Endometrial microvascular endothelial cells (primary cell): ENCODE results near the gene NR2E3. TPM values are rescaled to one million over a fixed set of nuclear protein-coding genes. Genes with fewer than 3 reads are reported as not detected.
"Not testable (repeated sequence)": the region's sequence is repeated elsewhere in the genome, so short reads cannot be mapped to it uniquely, and the experiment has no call there.

ENCODE experiments used
- in situ Hi-C: cut with HindIII; loops from 2 replicates; pipeline ENCODE4 v1.10.0; 2017; ENCODE audit warnings: low sequenced_read_pairs, low pct_unique_long_range_greater_than_20kb; ENCODE audit errors: inconsistent ontology term
- total RNA-seq: library from RNA; depleted of rRNA; stranded (reverse); fragments of >200 nt; gene quantifications from one replicate; pipeline ENCODE4 v1.2.3, GENCODE V29; 2015; ENCODE audit errors: inconsistent ontology term

NR2E3 gene
- total RNA-seq, 1 donor from 2014 or later, result 1.6 TPM

DNA sequence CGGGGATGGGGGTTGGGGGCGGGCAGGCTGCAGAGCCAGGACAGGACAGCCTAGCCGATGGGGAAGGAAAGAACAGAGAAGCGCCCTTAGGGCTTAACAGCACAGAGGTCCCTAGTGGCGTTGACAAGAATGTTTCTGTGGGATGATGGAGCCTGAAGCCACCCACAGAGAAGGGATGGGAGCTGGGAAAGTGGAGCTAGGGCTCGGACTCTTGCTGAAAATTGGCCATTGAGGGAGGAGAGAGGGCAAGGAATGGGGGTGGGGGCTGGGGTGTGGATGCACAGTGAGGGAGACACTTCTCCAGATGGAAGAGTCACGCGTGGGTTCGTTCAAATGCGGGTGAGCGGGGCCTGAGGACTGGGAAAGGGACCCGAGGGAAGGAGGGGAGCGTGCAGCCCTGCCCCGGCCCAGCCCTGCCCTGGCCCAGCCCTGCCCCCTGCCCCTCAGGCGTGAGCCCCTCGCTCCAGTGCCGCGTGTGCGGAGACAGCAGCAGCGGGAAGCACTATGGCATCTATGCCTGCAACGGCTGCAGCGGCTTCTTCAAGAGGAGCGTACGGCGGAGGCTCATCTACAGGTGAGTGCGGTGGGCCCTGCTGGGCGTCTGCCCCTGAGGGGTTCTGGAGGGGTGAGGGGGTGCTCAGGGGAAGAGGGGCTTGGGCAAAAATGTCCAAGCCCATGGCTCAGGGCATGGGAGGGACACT is 832 bp downstream of the NR2E3 start:
- in situ Hi-C loops, result no loop called here

DNA sequence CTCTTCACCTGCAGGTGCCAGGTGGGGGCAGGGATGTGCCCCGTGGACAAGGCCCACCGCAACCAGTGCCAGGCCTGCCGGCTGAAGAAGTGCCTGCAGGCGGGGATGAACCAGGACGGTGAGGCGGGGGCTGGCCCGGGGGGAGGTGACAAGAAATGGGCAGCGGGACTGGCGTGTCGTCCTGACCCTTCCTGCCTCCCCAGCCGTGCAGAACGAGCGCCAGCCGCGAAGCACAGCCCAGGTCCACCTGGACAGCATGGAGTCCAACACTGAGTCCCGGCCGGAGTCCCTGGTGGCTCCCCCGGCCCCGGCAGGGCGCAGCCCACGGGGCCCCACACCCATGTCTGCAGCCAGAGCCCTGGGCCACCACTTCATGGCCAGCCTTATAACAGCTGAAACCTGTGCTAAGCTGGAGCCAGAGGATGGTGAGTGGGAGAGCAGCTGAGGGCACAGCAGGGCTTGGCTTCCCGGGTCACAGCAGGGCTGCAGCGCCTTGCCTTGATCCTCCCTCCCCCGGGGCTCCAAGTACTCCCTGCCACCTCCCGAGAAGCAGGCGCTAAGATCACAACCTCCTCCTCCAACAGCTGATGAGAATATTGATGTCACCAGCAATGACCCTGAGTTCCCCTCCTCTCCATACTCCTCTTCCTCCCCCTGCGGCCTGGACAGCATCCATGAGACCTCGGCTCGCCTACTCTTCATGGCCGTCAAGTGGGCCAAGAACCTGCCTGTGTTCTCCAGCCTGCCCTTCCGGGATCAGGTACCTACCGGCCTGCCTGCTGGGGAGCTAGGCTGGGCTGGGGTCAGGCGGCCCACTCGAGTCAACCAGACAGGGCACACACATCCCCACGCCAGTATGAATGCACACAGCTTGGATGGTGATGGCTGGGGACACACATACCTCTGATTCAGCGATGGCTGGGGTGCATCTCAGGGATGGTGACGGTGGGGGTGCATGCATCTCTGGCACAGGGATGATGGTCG is 1.7 kb downstream of the NR2E3 start:
- in situ Hi-C loops, result no loop called here

DNA sequence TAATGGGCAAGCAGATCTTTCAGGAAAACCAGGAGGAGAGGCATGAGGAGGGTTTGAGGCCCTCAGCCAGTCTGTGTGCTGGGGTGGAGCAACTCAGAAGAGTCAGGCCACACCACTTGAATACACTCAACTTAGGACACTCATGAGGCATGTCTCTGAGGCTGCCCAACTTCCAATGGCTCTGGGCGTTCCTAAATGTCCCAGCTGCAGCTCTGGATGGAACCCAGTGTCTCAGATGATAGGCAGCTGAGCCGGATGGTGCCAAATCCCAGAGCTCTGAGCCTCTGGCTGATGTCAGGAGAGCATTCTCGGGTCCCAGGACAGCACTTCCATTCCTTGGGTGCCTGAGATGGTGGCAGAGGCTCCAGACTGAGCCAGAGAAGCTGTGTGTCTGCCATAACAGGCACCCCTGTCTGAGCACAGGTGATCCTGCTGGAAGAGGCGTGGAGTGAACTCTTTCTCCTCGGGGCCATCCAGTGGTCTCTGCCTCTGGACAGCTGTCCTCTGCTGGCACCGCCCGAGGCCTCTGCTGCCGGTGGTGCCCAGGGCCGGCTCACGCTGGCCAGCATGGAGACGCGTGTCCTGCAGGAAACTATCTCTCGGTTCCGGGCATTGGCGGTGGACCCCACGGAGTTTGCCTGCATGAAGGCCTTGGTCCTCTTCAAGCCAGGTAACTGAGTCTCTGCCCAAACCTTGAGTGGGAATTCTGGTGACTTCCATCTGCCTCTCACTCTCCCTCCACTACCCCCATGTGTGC is 2.8 kb downstream of the NR2E3 start:
- in situ Hi-C loops, result no loop called here

DNA sequence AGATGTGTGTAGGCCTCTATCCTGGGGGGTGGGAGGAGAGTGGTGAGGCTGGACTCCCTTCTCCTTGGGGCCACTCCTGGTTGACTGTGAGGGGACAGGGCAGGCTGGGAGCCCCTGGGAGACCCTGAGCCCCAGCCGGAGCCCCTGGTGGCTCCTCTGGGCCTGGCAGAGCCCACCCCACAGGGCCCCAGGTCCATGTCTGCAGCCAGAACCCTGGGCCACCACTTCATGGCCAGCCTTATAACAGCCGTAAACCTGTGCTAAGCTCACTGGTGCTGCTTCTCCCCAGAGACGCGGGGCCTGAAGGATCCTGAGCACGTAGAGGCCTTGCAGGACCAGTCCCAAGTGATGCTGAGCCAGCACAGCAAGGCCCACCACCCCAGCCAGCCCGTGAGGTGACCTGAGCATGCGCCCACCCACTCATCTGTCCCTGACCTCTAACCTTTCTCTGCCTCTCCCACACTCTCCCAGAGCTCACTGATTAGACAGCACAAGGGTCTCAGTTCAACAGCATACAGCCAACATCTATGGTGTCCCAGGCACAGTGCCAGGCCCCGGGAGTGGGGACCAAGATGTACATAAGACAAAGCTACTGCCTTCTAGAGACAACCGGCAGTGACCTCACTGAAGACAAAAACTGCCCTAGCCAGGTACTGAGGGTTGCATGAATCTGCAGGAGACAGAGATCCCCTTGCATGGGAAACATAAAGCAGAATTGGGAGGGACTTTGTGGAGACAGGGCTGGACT is 3.5 kb downstream of the NR2E3 start:
- in situ Hi-C loops, result no loop called here

DNA sequence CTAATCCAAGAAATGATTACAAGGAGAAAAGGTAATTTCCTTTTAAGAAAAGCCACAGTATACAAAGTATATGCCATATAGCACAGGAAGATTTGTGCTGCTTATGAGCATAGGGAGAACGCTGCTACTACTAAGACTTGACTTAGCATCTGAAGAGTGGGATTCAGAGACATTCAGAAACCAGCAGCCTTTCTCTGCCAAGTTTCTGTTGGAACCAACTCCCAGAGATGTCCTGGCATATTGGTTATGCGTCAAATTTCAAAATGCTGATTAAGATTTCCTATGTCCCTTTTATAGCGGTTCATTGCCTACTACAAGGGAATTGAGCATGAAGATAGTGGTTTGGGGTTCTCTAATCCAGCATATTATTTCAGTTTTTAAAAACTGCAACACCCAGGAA is 4.9 kb downstream of the NR2E3 start:
- in situ Hi-C loops, result no loop called here

DNA sequence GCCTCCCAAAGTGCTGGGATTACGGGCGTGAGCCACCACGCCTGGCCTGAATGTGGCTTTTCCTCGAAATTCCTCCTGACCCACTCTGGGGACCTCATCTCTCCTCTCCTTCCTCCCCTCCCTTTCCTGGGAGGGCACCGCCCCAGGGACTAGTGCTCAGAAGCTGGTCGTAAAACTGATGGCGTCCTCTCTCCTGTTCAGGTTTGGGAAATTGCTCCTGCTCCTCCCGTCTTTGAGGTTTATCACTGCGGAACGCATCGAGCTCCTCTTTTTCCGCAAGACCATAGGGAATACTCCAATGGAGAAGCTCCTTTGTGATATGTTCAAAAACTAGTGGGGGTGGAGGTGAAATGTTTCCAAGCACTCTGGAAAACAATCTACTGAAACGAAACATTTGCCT is 7.0 kb downstream of the NR2E3 start:
- in situ Hi-C loops, result no loop called here

DNA sequence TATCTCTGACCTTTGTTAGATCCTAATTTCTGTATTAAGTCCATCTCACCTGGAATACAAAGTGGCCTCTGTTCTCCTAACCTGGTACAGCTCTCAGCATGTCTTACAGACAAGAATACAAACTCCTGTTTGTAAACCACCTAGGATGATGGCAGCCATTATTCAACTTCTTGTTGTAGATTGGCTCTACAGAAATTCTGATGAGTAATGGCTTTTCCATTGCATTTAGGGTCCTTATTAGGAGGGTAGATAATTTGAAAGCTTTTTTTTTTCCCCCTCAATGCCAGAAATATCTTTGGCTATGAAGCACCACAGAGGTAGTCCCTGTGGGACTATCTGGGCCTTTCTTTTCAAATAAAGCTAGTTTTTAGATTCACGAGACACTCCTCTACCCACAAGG is 9.8 kb downstream of the NR2E3 start:
- in situ Hi-C loops, result no loop called here

DNA sequence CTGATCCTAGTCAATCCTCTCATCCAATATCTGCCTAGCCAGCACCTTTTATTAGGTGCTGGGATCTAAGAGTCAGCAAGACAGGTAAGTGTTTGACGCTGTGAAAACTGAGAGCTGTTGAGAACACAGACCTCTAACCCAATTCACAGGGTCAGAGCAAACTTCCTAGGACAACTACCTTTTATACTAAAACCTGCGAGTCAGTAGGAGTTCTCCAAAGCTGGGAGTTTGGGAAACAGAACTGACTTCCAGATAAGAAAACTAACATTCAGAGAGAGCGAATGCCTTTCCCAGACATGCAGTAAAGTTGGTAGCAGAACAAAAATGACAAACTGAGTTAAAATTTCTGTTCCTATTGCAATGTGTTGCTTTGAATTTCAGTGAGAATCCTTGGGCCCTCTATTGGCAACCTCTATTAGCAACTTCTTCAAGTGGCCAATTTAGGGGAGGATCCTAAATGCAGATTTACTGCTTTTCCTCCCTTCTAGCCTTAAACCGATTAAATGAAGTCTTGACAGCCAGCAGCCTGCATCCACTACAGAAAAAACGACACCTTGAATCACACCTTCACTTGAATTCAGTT is 11.3 kb downstream of the NR2E3 start:
- in situ Hi-C loops, result no loop called here

DNA sequence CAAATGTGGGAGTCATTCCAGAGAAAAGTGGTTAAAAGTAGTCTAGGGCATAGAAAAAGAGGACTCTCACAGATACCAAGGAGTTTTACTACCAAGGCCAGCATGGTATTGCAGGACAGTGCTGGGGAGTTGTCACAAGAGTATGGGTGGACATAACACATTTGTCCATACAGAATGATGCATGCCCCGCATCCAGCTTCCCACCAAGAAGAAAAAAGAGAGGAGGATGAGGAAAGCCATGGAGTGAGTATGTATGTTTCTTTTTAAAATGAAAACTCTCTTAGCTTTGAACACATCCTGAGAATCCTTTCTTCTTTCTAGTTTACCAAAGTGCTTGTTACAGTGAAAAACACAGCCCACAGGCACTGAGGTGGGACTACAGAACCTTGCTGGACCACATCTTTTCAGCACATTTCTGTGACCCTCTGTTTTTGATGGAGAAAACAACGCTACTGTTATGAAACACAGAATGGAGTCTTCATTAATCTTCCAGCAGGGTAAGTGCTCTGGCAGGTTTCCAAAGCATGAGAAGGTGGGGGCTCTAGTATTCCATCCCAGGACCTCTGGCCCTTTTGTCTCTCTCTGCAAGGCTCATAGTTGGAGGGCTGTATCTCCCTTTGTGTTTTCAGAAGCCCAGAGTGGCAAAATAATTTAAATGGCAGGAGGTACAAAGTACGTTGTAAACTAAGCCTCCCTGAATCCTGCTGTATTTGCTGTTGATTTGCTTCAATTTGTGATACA is 12.7 kb downstream of the NR2E3 start:
- in situ Hi-C loops, result no loop called here

DNA sequence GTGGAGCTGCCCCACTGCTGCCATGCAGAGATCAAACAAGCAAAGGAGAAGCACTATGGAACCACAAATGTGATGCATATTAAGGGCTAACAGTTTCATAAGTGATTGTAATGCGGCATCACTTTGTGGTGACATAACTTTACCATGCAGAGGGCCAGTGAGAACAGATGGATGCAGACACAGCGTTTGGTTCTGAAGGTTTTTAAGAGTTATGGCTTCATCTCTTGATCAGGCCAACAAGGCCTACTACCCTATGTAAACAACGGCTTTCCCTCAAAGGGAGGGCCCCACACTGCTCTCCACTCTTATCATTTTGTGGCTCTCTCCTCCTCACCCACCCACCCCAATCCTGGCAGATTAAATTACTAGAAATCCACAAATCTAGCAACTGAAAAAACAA is 13.4 kb downstream of the NR2E3 start:
- in situ Hi-C loops, result no loop called here

DNA sequence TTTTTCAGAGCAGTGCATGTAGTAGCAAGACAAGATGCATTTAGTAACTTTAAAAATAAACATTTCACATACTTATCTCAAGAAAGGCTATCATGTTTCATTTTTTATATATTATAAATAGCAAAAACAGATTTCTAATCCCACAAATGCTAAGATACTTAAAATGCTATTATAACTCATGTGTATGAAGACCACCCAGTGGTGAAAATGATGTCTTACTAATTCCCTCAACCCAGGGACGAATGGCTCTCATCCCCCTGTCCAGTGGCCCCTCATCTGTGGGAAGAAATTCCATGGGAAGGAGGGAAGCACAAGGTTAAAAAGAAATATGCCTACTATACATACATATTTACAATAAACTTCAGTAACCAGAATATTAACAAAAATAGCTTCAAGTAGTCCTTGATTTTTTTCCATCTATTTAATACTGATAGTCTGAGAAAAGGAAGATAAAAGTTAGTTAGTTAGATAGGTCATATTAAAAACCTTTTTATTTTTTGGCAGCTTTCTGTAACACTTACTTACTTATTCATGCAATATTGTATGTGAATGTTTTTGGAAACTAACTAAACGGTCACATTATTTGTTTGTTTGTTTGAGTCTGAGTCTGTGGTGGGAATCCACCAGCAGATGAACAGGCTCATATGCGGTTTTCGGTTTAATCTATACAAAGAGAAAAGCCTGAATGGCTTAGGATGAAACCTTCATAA is 14.8 kb downstream of the NR2E3 start:
- in situ Hi-C loops, result no loop called here

DNA sequence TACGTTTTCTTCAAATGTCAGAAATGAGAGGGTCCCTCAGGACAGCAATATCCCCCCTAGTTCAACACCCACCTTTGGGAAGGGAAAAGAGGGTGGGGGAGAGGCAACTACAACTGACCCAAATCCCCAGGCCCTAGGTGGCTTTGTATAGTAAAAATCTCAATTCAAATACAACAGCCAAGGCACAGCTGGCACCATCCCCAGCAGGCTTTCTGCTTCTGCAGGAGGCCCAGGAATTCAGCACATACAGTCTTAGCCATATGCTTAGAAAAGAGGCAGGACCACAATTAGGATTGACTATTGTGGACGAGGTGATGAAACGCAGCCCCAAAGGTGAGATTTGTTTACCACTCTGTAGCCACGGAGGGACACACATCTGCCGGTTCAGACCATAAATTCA is 15.8 kb downstream of the NR2E3 start:
- in situ Hi-C loops, result no loop called here

DNA sequence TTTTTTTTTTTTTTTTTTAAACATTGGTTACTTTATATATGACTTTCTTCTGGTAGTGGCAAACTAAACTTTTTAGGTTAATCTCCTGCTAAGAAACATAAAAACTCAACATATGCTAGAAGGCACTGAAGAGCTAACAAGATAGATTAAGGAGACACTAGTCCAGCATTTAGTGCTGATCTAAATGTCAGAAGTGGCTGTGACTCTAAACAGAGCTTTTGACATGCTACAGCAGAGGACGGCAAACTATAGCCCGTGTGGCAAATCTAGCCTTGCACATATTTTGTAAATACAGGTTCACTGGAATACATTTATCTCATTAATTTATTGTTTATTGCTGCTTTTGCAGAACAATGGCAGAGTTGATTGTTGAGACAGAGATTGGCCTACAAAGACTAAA is 20.6 kb downstream of the NR2E3 start:
- in situ Hi-C loops, result no loop called here

DNA sequence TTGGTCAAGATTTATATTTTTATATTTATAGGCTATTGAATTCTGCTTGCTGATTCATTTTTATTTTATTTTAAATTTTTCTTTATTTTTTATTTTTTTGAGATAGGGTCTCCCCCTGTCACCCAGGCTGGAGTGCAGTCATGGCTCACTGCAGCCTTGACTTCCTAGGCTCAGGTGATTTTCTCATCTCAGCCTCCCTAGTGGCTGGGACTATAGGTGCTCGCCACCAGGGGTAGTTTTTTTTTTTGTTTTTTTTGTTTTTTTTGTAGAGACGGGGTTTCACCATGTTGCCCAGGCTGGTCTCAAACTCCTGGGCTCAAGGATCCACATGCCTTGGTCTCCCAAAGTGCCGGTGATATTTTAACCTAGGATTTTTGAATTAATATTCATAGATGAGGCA is 31.2 kb downstream of the NR2E3 start:
- in situ Hi-C loops, result no loop called here

DNA sequence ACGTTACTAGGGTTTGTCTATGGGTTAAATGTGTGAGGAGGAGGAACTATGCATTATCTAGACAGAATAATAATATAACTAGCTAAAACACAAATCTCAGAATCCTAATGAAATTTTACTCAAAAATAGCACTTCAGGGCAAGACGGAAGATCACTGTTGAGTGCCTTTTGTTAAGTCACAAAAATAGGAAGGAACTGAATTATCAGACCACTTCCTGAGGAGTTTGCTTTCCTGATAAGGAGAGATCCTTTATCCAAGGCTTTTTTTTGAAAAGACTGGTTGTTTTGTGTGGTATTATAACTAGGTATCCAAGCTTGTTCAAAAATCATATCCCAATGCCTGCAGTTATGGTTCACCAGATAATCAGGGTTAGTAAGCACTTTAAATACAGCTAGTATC is 34.6 kb downstream of the NR2E3 start:
- in situ Hi-C loops, result no loop called here

DNA sequence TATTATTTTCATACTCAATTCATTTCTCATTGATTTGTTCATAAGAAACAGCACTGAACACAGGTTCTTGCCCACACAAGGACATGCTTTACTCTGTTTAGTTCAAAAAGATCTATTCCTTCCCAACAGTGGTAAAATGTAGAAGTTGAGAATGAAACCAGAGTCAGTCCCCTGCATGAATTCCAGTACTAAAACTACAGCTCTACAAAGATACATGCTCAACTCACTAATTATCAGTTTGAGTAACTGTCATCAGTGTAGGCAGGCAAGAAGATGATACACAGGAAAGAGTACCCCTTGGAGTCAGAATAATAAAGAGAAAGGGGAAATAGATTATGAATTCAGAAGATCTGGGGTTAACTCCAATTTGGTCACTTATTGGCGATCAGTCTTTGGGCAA is 43.2 kb downstream of the NR2E3 start:
- in situ Hi-C loops, result no loop called here

DNA sequence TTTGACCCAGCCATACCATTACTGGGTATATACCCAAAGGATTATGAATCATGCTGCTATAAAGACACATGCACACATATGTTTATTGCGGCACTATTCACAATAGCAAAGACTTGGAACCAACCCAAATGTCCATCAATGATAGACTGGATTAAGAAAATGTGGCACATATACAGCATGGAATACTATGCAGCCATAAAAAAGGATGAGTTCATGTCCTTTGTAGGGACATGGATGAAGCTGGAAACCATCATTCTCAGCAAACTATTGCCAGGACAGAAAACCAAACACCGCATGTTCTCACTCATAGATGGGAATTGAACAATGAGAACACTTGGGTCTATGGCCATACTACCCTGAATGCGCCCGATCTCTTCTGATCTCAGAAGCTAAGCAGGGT is 47.9 kb downstream of the NR2E3 start:
- in situ Hi-C loops, result not testable (repeated sequence)
